HEK293 (cell line): ENCODE results near the gene ABLIM2.

Source experiments
- CTCF ChIP-seq: fragments of 450-650 bp; formaldehyde crosslinking; IDR thresholded peaks from 2 replicates; pipeline ENCODE4 v1.5.1; 2016; ENCODE audit warnings: missing biosample characterization, missing genetic modification characterization
- REST ChIP-seq: fragments of 450-650 bp; formaldehyde crosslinking; IDR thresholded peaks from 2 replicates; pipeline ENCODE4 v1.5.1; 2016; ENCODE audit warnings: missing biosample characterization, missing genetic modification characterization
- ZBTB1 ChIP-seq: fragments of 450-650 bp; formaldehyde crosslinking; IDR thresholded peaks from 2 replicates; pipeline ENCODE4 v1.5.1; 2016; ENCODE audit warnings: missing biosample characterization, missing genetic modification characterization
- ZNF677 ChIP-seq: fragments of 450-650 bp; IDR thresholded peaks from 2 replicates; pipeline ENCODE4 v1.5.0; 2018; ENCODE audit warnings: missing biosample characterization, mild to moderate bottlenecking, missing genetic modification characterization, moderate library complexity
- ZNF777 ChIP-seq: fragments of 450-650 bp; formaldehyde crosslinking; IDR thresholded peaks from 2 replicates; pipeline ENCODE4 v1.5.1; 2017; ENCODE audit warnings: missing biosample characterization, missing genetic modification characterization, borderline replicate concordance

- TF ChIP-seq CTCF (tag by site-specific recombination) (no peak), ZNF777 (tag by site-specific recombination) (no peak), ZNF677 (tag by site-specific recombination) (no peak), ZBTB1 (tag by site-specific recombination) (no peak), REST (no peak)
Observed at GRCh38 chr4:7941111-7941964, 217.3 kb downstream of the ABLIM2 start.
